H9 (cell line): ENCODE results near the gene OR5W2. TPM values are rescaled to one million over a fixed set of nuclear protein-coding genes. Genes with fewer than 3 reads are reported as not detected.

Source experiments
- DNase-seq: peaks from one replicate; pipeline ENCODE4 v3.0.0-alpha.2; 2017
- H2AFZ ChIP-seq: one replicate; pipeline ENCODE4 v1.6.1; 2013; ENCODE audit warnings: mild to moderate bottlenecking, low read length, control low read depth, moderate library complexity
- H2AK5ac ChIP-seq: 2 replicates; pipeline ENCODE4 v1.6.1; 2013; ENCODE audit warnings: low read length, control low read depth, mixed read lengths; ENCODE audit not compliant: insufficient read length
- H2BK120ac ChIP-seq: one replicate; pipeline ENCODE4 v1.6.1; 2013; ENCODE audit warnings: low read depth, mild to moderate bottlenecking, low read length, control low read depth, inconsistent platforms; ENCODE audit not compliant: poor library complexity, severe bottlenecking
- H2BK12ac ChIP-seq: 2 replicates; pipeline ENCODE4 v1.6.1; 2013; ENCODE audit warnings: low read length, control low read depth, mixed read lengths, low read depth; ENCODE audit not compliant: insufficient read length
- H2BK15ac ChIP-seq: 2 replicates; pipeline ENCODE4 v1.6.1; 2013; ENCODE audit warnings: low read depth, low read length, control low read depth
- H2BK20ac ChIP-seq: one replicate; pipeline ENCODE4 v1.6.1; 2013; ENCODE audit warnings: low read depth, mild to moderate bottlenecking, low read length, control low read depth, inconsistent platforms; ENCODE audit not compliant: poor library complexity, severe bottlenecking
- H2BK5ac ChIP-seq: 2 replicates; pipeline ENCODE4 v1.6.1; 2013; ENCODE audit warnings: low read length, control low read depth, mixed read lengths; ENCODE audit not compliant: insufficient read length
- H3K14ac ChIP-seq: 2 replicates; pipeline ENCODE4 v1.6.1; 2013; ENCODE audit warnings: low read length, control low read depth; ENCODE audit not compliant: insufficient read depth
- H3K18ac ChIP-seq: 2 replicates; pipeline ENCODE4 v1.6.1; 2013; ENCODE audit warnings: low read depth, mild to moderate bottlenecking, mixed read lengths, low read length, control low read depth; ENCODE audit not compliant: insufficient read length
- H3K23ac ChIP-seq: 2 replicates; pipeline ENCODE4 v1.6.1; 2013; ENCODE audit warnings: low read length, control low read depth, mixed read lengths, low read depth; ENCODE audit not compliant: insufficient read length
- H3K23me2 ChIP-seq: 2 replicates; pipeline ENCODE4 v1.6.1; 2013; ENCODE audit warnings: low read depth, mild to moderate bottlenecking, mixed read lengths, low read length, control low read depth; ENCODE audit not compliant: insufficient read length, poor library complexity, severe bottlenecking
- H3K27ac ChIP-seq: 2 replicates; pipeline ENCODE4 v1.5.1; 2013; ENCODE audit warnings: low read length, control low read depth, mixed read lengths, low read depth; ENCODE audit not compliant: insufficient read length
- H3K27me3 ChIP-seq: 2 replicates; pipeline ENCODE4 v1.6.1; 2013; ENCODE audit warnings: low read length, control low read depth, inconsistent platforms; ENCODE audit not compliant: insufficient read depth
- H3K4ac ChIP-seq: 2 replicates; pipeline ENCODE4 v1.6.1; 2013; ENCODE audit warnings: low read depth, mild to moderate bottlenecking, control low read depth, inconsistent platforms, low read length, moderate library complexity
- H3K4me1 ChIP-seq: 2 replicates; pipeline ENCODE4 v1.6.1; 2013; ENCODE audit warnings: low read length, control low read depth, inconsistent platforms; ENCODE audit not compliant: insufficient read depth
- H3K4me2 ChIP-seq: 2 replicates; pipeline ENCODE4 v1.6.1; 2013; ENCODE audit warnings: low read length, control low read depth, mixed read lengths; ENCODE audit not compliant: insufficient read length, insufficient read depth
- H3K56ac ChIP-seq: 2 replicates; pipeline ENCODE4 v1.6.1; 2013; ENCODE audit warnings: low read depth, mild to moderate bottlenecking, mixed read lengths, low read length, control low read depth; ENCODE audit not compliant: insufficient read length
- H3K79me1 ChIP-seq: 2 replicates; pipeline ENCODE4 v1.6.1; 2013; ENCODE audit warnings: low read depth, mild to moderate bottlenecking, moderate library complexity, low read length, control low read depth, inconsistent platforms; ENCODE audit not compliant: insufficient read depth, poor library complexity, severe bottlenecking
- H3K79me2 ChIP-seq: 2 replicates; pipeline ENCODE4 v1.6.1; 2013; ENCODE audit warnings: low read length, control low read depth, inconsistent platforms; ENCODE audit not compliant: insufficient read depth
- H3K9ac ChIP-seq: 2 replicates; pipeline ENCODE4 v1.6.1; 2013; ENCODE audit warnings: low read length, control low read depth, mixed read lengths; ENCODE audit not compliant: insufficient read length; ENCODE audit errors: extremely low read depth
- H3K9me3 ChIP-seq: one replicate; pipeline ENCODE4 v1.6.1; 2013; ENCODE audit warnings: low read depth, low read length, inconsistent platforms; ENCODE audit not compliant: control insufficient read depth
- H3T11ph ChIP-seq: one replicate; pipeline ENCODE4 v1.6.1; 2013; ENCODE audit warnings: mild to moderate bottlenecking, low read length, control low read depth, inconsistent platforms
- H4K20me1 ChIP-seq: one replicate; pipeline ENCODE4 v1.6.1; 2013; ENCODE audit not compliant: control insufficient read depth, insufficient read length, insufficient read depth
- H4K5ac ChIP-seq: 2 replicates; pipeline ENCODE4 v1.6.1; 2013; ENCODE audit warnings: low read depth, mild to moderate bottlenecking, mixed read lengths, low read length, control low read depth; ENCODE audit not compliant: insufficient read length
- H4K8ac ChIP-seq: replicated peaks from 2 replicates; pipeline ENCODE4 v1.6.1; 2013; ENCODE audit warnings: low read length, control low read depth, mixed read lengths, low read depth; ENCODE audit not compliant: insufficient read length
- H4K91ac ChIP-seq: 2 replicates; pipeline ENCODE4 v1.6.1; 2013; ENCODE audit warnings: low read depth, mild to moderate bottlenecking, moderate library complexity, mixed read lengths, low read length, control low read depth; ENCODE audit not compliant: insufficient read length
- H3K27ac Mint-ChIP-seq, 3 experiments: 2 replicates in 2 of 3; 3 replicates in 1 of 3; pipeline ENCODE4 v1.8.0; 2020 to 2021; ENCODE audit warnings: mixed read lengths in 3 of 3, mild to moderate bottlenecking in 1 of 3, moderate library complexity in 1 of 3
- H3K27me3 Mint-ChIP-seq: 2 replicates; pipeline ENCODE4 v1.8.0; 2021; ENCODE audit warnings: low read depth, mild to moderate bottlenecking, moderate library complexity, mixed read lengths
- H3K36me3 Mint-ChIP-seq, 3 experiments: 2 replicates in 2 of 3; 3 replicates in 1 of 3; pipeline ENCODE4 v1.8.0; 2020 to 2021; ENCODE audit warnings: low read depth in 3 of 3, mixed read lengths in 3 of 3; ENCODE audit not compliant: insufficient read depth in 1 of 3
- H3K4me1 Mint-ChIP-seq, 2 experiments: 2 replicates each; pipeline ENCODE4 v1.8.0; 2020; ENCODE audit warnings: mixed read lengths in 2 of 2
- H3K4me3 Mint-ChIP-seq, 2 experiments: 2 replicates in 1 of 2; 3 replicates in 1 of 2; pipeline ENCODE4 v1.8.0; 2020 to 2021; ENCODE audit warnings: mild to moderate bottlenecking in 2 of 2, mixed read lengths in 2 of 2, moderate library complexity in 1 of 2
- H3K9me3 Mint-ChIP-seq, 2 experiments: 2 replicates in 1 of 2; 3 replicates in 1 of 2; pipeline ENCODE4 v1.8.0; 2020; ENCODE audit warnings: mild to moderate bottlenecking in 2 of 2, mixed read lengths in 2 of 2, moderate library complexity in 1 of 2
- CTCF ChIP-seq: fragments of 200-600 bp; sonication (generic); conservative IDR thresholded peaks from 3 replicates; pipeline ENCODE4 v1.8.0; 2021; ENCODE audit warnings: antibody characterized with exemption, mild to moderate bottlenecking
- WGBS: extraction: QIAGEN DNeasy Blood & Tissue Kit; methylation state at CpG from one replicate; pipeline ENCODE4 v1.1.7; 2013; ENCODE audit warnings: missing lambda C conversion rate, low lambda C conversion rate, mixed read lengths; ENCODE audit not compliant: insufficient read length; ENCODE audit errors: extremely low coverage; 5-methylcytosine and 5-hydroxymethylcytosine counted together
- total RNA-seq: library from RNA; stranded (reverse); gene quantifications from 2 replicates; pipeline ENCODE4 v1.2.1, GENCODE V29; 2021

OR5W2 gene
- total RNA-seq, 1 experiment from 2014 or later, result not detected

DNA sequence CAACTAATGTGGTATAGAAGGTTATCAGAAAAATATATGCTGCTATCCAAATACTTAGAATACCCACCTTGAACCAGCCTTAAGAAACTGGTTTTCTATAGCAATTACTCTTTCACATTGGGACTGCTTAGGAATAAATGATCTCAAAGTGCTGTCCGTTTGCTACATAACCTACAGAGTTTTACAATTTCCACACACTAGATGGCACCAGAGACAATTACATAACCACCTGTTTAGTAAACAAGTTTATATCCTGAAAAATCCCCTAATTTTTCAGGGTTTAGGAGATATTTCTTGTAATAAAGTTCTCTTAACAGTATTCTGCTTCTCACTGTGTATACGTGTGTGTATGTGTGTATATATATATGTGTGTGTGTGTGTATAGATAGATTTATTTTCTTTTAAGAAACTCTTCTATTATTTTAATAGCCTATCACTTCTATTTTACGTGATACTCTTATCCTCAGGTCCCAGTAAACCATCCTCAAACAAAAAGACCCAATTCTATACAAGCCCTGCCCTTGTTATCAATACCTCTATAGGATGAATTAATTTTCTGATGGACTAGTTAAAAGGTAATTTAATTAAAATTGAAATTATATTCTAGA lies 28.5 kb upstream of the OR5W2 start:
- peaks cover 6% of the 10 kb centered on the region in 2 experiments; a peak in 3 of 4 replicates for H3K4me1 Mint-ChIP-seq
- H2BK120ac ChIP-seq, result no peak overlapping the region
- H3K79me2 ChIP-seq, result no peaks in the 10 kb centered on the region
- no peak overlapping the region for H3K4me2 ChIP-seq
- no peak overlapping the region for H3K18ac ChIP-seq
- H3K23ac ChIP-seq, result no peak overlapping the region
- H3K4me3 Mint-ChIP-seq, result no peak overlapping the region
- H2BK5ac ChIP-seq, result no peak overlapping the region
- H4K20me1 ChIP-seq, result no peaks in the 10 kb centered on the region
- H2BK15ac ChIP-seq, result no peak overlapping the region
- no CpG with 5 or more reads among the region's 3 CpGs for WGBS
- H4K8ac ChIP-seq, result no peak overlapping the region
- H4K5ac ChIP-seq, result no peak overlapping the region
- no peak overlapping the region for H4K91ac ChIP-seq
- H3K36me3 Mint-ChIP-seq, result no peaks in the 10 kb centered on the region
- no peaks in the 10 kb centered on the region for H3K27me3 ChIP-seq
- no peak for DNase-seq
- H3K9me3 ChIP-seq, result peaks cover 7% of the 10 kb centered on the region
- H2BK20ac ChIP-seq, result no peak overlapping the region
- no peak overlapping the region for H3K9ac ChIP-seq
- no peak overlapping the region for H3K27ac ChIP-seq
- H2AFZ ChIP-seq, result no peak overlapping the region
- no peak overlapping the region for H3K56ac ChIP-seq
- no peak overlapping the region for H3K14ac ChIP-seq
- no peaks in the 10 kb centered on the region for H3K23me2 ChIP-seq
- H3K9me3 Mint-ChIP-seq, result peaks cover 3 to 8% of the 10 kb centered on the region in 2 experiments; a peak in 3 of 5 replicates
- H3K79me1 ChIP-seq, result no peaks in the 10 kb centered on the region
- no peak overlapping the region for H3K27ac Mint-ChIP-seq
- no peak overlapping the region for H2BK12ac ChIP-seq
- no peak overlapping the region for H3K4ac ChIP-seq
- peaks cover 5% of the 10 kb centered on the region; the same call in 1 of the 2 replicates for H3K4me1 ChIP-seq
- H3T11ph ChIP-seq, result no peak overlapping the region
- H3K27me3 Mint-ChIP-seq, result no peaks in the 10 kb centered on the region
- peak; percentile 80 for TF ChIP-seq CTCF
- H2AK5ac ChIP-seq, result no peak overlapping the region
